Pancreas (tissue), 10 donors: ENCODE data around the gene ZBTB16. TPM values are rescaled to one million over a fixed set of nuclear protein-coding genes. Genes with fewer than 3 reads are reported as not detected.

ENCODE experiments used
- ATAC-seq, 4 donors: fragments of 200-7000 bp; cut with Tn5 transposase; one replicate each; pipeline versions ENCODE4 v1.8.0 to v1.9.1; 2020; ENCODE audit warnings: mild to moderate bottlenecking in 4 of 4, moderate library complexity in 4 of 4
- DNase-seq, 6 donors: peaks; one replicate each; pipeline ENCODE4 v3.0.0-alpha.2; 2020
- FAIRE-seq: peaks from 2 replicates; lab custom pipeline; 2012; peaks lifted over from hg19 to GRCh38; lab: Jason Lieb, UNC
- H3K27ac ChIP-seq, 4 donors: fragments of 200-600 bp; sonication (generic); 1 replicate in 3 of 4; 2 replicates in 1 of 4; pipeline versions ENCODE4 v1.5.0 to v1.8.0; 2020
- H3K27me3 ChIP-seq, 4 donors: fragments of 200-600 bp; one replicate each; pipeline ENCODE4 v1.8.0; 2021
- H3K36me3 ChIP-seq, 3 donors: fragments of 200-600 bp; sonication (generic) in 1 of 3; one replicate each; pipeline versions ENCODE4 v1.5.0 to v1.8.0; 2020 to 2021
- H3K4me1 ChIP-seq, 3 donors: fragments of 200-600 bp; one replicate each; pipeline ENCODE4 v1.8.0; 2021
- H3K4me3 ChIP-seq, 4 donors: fragments of 200-600 bp; sonication (generic) in 2 of 4; one replicate each; pipeline versions ENCODE4 v1.5.0 to v1.8.0; 2020 to 2021
- H3K9me3 ChIP-seq, 4 donors: fragments of 200-600 bp; one replicate each; pipeline ENCODE4 v1.8.0; 2021
- WGBS, 2 donors: extraction: QIAGEN DNeasy Blood & Tissue Kit; methylation state at CpG; one replicate each; pipeline ENCODE4 v1.1.7; 2013; 5-methylcytosine and 5-hydroxymethylcytosine counted together
- intact Hi-C, 3 donors: fragments of 100-400 bp; cut with DNase I; formaldehyde crosslinking; loops; one replicate each; pipeline versions ENCODE4 v1.11.1 to v1.14.2; 2022
- polyA plus RNA-seq, 2 donors: library from polyadenylated mRNA; stranded (reverse); fragments of 200-250 nt; gene quantifications; one replicate each; pipeline ENCODE4 v1.2.3, GENCODE V29; 2013
- total RNA-seq, 6 donors: library from RNA; stranded (reverse); fragmentation: NEBNext Ultra II Directional in 4 of 6; extraction: Animal tissue kit (Norgen Biotek cat#: 25700) in 4 of 6; gene quantifications; one replicate each; pipeline versions ENCODE4 v1.2.1 to v1.2.4, GENCODE V29; 2021 to 2023
- TF ChIP-seq, protein P1 (sequence below), 4 donors: fragments of 200-600 bp; sonication (generic) in 3 of 4; IDR thresholded peaks; one replicate each; pipeline versions ENCODE4 v1.5.0 to v1.8.0; 2021; ENCODE audit warnings: antibody characterized with exemption in 4 of 4
- donor health status: healthy with polysubstance abuse.
- donor health status: DM: no; HTN: no; CAD: no; lungs with moderate emphysema.
- donor health status: DM: no; HTN: no; CAD: no.
- donor health status: control.
- donor health status: control.
- donor health status: Bipolar disorder and iron deficiency.
- donor health status: DM: yes; HTN: yes; CAD: no.
- donor health status: DM: no; HTN: no; CAD: no.
- donor health status: DM: no; HTN: no; CAD: no.
- donor health status: DM: yes; HTN: yes; CAD: no.

The ZBTB16 gene
- total and polyA plus RNA-seq, 8 donors, result 8.1 to 76.4 (median 42.3) TPM

DNA sequence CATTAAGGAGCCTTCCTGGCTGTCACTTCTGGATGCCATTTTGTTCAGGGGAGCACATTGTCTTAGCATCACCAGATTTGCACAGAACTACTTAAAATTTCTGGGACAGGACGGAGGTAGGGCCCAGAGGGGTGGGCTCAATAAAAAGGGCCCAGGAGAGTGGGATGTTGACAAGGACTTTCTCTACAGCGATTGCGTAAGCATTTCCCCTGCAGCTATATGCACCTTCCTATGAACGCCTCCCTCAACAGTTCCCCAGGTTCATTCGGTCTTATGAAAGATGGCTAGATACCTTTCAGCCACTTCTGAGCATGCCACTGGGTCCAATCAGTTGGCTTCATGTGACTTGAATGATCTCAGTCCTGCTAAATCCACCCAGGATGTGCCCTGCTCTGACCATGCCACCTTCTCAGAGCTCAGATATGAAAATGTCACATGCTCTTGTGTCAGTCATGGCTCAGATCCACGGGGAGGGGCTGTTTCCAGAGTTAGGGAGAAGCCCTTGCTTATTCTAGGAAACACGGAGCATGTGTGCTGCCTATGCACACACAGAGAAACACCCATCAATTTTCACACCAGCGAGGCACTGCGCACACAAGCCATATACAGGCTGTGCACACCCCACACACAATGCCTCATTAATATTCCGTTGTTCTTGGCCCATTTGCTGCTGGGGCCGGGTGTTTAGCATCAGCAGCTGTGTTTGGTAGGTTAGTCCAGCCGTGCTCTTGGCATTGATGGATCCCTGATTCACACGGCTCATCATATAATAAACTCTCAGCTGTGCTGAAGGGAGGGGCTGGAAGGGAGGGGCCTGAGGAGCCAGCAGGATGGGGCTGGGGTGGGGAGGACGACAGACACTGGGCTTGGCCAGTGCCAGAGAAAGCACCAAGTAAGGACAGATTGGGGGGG lies 184.2 kb downstream of the ZBTB16 start:
- Histone ChIP-seq H3K27ac (no peak overlapping the region), H3K27me3 (no peaks in the 10 kb centered on the region), H3K4me3 (no peak overlapping the region), H3K9me3 (no peaks in the 10 kb centered on the region), H3K36me3 (peaks cover 0 to 50% (median 26%) of the 10 kb centered on the region in 3 donors), H3K4me1 (no peaks in the 10 kb centered on the region)
- intact Hi-C loops, result no loop called here
- DNase-seq, result no peak
- no peak for ATAC-seq
- no peak for FAIRE-seq
- 77 to 78% methylated on average over 14 of the region's 14 CpGs for WGBS, 2 donors
- TF ChIP-seq, protein P1, sequence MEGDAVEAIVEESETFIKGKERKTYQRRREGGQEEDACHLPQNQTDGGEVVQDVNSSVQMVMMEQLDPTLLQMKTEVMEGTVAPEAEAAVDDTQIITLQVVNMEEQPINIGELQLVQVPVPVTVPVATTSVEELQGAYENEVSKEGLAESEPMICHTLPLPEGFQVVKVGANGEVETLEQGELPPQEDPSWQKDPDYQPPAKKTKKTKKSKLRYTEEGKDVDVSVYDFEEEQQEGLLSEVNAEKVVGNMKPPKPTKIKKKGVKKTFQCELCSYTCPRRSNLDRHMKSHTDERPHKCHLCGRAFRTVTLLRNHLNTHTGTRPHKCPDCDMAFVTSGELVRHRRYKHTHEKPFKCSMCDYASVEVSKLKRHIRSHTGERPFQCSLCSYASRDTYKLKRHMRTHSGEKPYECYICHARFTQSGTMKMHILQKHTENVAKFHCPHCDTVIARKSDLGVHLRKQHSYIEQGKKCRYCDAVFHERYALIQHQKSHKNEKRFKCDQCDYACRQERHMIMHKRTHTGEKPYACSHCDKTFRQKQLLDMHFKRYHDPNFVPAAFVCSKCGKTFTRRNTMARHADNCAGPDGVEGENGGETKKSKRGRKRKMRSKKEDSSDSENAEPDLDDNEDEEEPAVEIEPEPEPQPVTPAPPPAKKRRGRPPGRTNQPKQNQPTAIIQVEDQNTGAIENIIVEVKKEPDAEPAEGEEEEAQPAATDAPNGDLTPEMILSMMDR (IDR thresholded peaks at IDR 0.05), result no peak

DNA sequence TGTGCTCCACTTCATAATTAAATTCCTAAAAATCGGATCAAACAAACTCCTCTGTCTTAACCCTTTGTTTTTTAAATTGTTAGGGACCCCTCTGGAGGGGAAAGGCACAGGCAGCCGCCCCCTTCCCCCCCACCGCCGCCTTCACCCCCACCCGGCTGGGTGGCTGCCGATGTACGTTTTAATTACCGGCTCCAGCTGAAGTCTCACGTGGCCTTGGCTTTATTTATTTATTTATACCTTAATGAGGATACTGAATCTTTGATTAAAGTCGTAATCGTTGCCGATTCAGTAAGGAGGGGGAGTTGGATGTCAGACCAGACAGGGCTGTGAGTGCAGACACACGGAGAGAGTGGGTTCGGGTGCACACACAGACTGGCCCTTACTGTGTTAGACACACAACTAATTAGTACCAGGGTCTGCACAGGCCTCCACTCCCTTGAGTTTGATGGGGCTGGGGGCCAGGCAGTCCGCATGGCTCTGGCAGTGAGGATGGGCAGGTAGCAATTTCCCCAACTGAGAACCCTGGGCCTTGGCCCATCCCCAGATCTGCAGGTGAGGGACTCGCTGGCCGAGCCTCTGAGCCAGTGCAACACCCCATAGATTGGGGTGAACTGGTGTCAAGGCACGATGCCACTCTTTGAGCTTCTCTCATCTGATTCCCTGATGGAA lies 185.3 kb downstream of the ZBTB16 start:
- intact Hi-C loops, result no loop called here
- H3K9me3 ChIP-seq, result no peaks in the 10 kb centered on the region
- TF ChIP-seq, protein P1 (IDR thresholded peaks at IDR 0.05), result no peak
- no peak for FAIRE-seq
- H3K27me3 ChIP-seq, result no peaks in the 10 kb centered on the region
- WGBS, 2 donors, result 84 to 87% methylated on average over 18 of the region's 18 CpGs
- no peak overlapping the region for H3K4me3 ChIP-seq
- H3K4me1 ChIP-seq, result no peaks in the 10 kb centered on the region
- no peak overlapping the region for H3K27ac ChIP-seq
- peaks cover 0 to 56% (median 31%) of the 10 kb centered on the region in 3 donors for H3K36me3 ChIP-seq
- no peak for ATAC-seq
- no peak for DNase-seq

DNA sequence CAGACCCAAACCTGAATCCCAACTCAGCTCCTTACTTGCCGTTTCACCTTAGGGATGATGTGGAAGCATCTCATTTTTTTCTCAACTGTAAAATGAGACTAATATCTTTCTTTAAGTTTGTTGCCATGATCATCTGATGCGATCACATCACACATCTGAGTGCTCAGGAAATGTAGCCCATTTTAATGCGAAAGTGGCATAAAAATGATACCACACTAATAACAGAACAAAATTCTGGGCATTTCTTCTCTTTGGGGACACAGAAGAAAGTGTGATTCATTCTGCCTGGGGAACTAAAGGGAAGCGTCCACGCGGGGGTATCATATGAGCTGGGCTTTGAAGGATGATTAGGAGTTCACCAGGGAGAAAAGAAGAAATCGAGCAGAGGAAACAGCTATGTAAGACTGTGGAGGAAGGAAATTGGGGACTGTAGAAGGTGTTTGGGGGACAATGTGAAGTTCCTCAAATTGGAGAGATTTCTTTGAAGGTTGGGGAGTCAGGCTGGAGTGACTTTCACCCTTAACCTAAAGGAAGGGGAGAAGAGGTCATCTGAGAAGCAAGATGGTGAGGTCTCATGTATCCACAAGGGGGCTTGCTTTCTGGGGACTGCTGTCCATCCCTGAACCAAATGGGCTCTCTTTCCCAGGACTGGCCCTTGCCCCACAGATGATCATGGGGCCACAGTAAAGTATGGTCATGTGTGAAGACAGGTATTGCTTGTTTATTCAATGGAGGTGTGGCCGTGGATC lies 187.0 kb downstream of the ZBTB16 start:
- TF ChIP-seq, protein P1 (IDR thresholded peaks at IDR 0.05), result no peak
- H3K4me1 ChIP-seq, result no peaks in the 10 kb centered on the region
- ATAC-seq, result no peak
- H3K4me3 ChIP-seq, result no peak overlapping the region
- no peaks in the 10 kb centered on the region for H3K9me3 ChIP-seq
- no peak for DNase-seq
- no peaks in the 10 kb centered on the region for H3K27me3 ChIP-seq
- WGBS, 2 donors, result 94 to 98% methylated on average over 8 of the region's 8 CpGs
- no peak for FAIRE-seq
- intact Hi-C loops, result no loop called here
- peaks cover 0 to 72% (median 38%) of the 10 kb centered on the region in 3 donors for H3K36me3 ChIP-seq
- H3K27ac ChIP-seq, result no peak overlapping the region

DNA sequence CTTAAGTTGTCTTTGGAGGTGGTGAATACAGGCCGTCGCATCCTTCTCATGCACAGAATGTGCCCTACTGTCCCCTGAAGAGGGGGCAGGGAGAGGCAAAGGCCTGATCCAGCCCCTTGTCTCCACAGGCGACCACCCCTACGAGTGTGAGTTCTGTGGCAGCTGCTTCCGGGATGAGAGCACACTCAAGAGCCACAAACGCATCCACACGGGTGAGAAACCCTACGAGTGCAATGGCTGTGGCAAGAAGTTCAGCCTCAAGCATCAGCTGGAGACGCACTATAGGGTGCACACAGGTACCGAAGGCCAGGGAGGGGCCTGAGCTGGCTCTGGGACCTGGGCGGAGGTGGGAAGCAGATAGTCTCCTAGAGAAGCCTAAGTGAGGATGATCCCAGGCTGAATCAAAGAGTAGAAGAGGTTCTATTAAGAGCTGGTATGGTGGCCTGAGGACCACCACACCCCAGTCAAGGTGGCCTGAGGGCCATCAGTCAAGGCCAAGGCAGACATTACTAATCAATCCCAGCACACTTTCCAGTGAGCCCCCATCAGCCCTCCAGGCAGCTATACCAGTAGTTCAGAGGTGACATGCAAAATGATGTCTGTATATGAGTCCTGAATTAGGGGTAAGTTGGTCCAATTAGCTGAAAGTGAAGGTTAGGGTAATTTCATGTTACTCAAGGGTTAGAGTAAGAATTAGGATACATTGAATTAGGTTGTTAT lies 187.7 kb downstream of the ZBTB16 start:
- FAIRE-seq, result no peak
- no peak overlapping the region for H3K27ac ChIP-seq

More for the DNA sequence above, 187.7 kb downstream of the ZBTB16 start:
- intact Hi-C loops, result no loop called here
- H3K36me3 ChIP-seq, result peaks cover 0 to 73% (median 38%) of the 10 kb centered on the region in 3 donors
- no peak overlapping the region for H3K4me3 ChIP-seq
- H3K27me3 ChIP-seq, result no peaks in the 10 kb centered on the region
- WGBS, 2 donors, result 96 to 98% methylated on average over 11 of the region's 11 CpGs
- DNase-seq (no peak), ATAC-seq (no peak)
- no peaks in the 10 kb centered on the region for H3K4me1 ChIP-seq
- TF ChIP-seq, protein P1 (IDR thresholded peaks at IDR 0.05), result no peak
- H3K9me3 ChIP-seq, result no peaks in the 10 kb centered on the region
